CD14-positive monocyte (primary cell): ENCODE measurements around the gene CPT1A. TPM values are rescaled to one million over a fixed set of nuclear protein-coding genes. Genes with fewer than 3 reads are reported as not detected.
A peak's percentile ranks its signal among the peaks of the same experiment; 100 is the strongest.

Experiments
- DNase-seq, 3 donors: peaks; one replicate each; pipeline ENCODE4 v3.0.0-alpha.2; 2011 to 2022
- H2AFZ ChIP-seq: 2 replicates; pipeline ENCODE4 v1.6.0; 2012; ENCODE audit warnings: mild to moderate bottlenecking, low read depth, low read length, inconsistent platforms; ENCODE audit not compliant: insufficient read depth, poor library complexity, severe bottlenecking
- H3K27ac ChIP-seq, 2 donors: 1 replicate in 1 of 2; 2 replicates in 1 of 2; pipeline ENCODE4 v1.5.1; 2012 to 2013; ENCODE audit warnings: low read length in 2 of 2, control low read depth in 1 of 2, inconsistent platforms in 1 of 2, low read depth in 1 of 2, mild to moderate bottlenecking in 1 of 2
- H3K27me3 ChIP-seq, 2 donors: one replicate each; pipeline versions ENCODE4 v1.6.0 to v1.6.1; 2011 to 2013; ENCODE audit warnings: low read length in 2 of 2; ENCODE audit not compliant: control insufficient read depth in 2 of 2, insufficient read depth in 2 of 2
- H3K36me3 ChIP-seq, 2 donors: replicated peaks in 1 of 2; 1 replicate in 1 of 2; 2 replicates in 1 of 2; pipeline versions ENCODE4 v1.5.1 to v1.6.1; 2012 to 2013; ENCODE audit warnings: low read length in 2 of 2, control low read depth in 1 of 2, inconsistent platforms in 1 of 2, mild to moderate bottlenecking in 1 of 2; ENCODE audit not compliant: insufficient read depth in 2 of 2, control insufficient read depth in 1 of 2
- H3K4me1 ChIP-seq, 2 donors: 1 replicate in 1 of 2; 2 replicates in 1 of 2; pipeline versions ENCODE4 v1.5.1 to v1.6.1; 2012 to 2013; ENCODE audit warnings: low read length in 2 of 2, control low read depth in 1 of 2, inconsistent platforms in 1 of 2, mild to moderate bottlenecking in 1 of 2, moderate library complexity in 1 of 2; ENCODE audit not compliant: insufficient read depth in 2 of 2, control insufficient read depth in 1 of 2
- H3K4me2 ChIP-seq: replicated peaks from 2 replicates; pipeline ENCODE3; 2012; ENCODE audit warnings: low read length, moderate library complexity, mild to moderate bottlenecking; ENCODE audit not compliant: poor library complexity, severe bottlenecking; ENCODE audit errors: extremely low read depth
- H3K4me3 ChIP-seq, 3 experiments: fragments of 200-600 bp in 1 of 3; sonication (generic) in 1 of 3; replicated peaks in 1 of 3; 1 replicate in 2 of 3; 2 replicates in 1 of 3; pipeline ENCODE4 v1.5.1; 2011 to 2013; ENCODE audit warnings: low read length in 3 of 3, mild to moderate bottlenecking in 3 of 3, control low read depth in 2 of 3, low read depth in 2 of 3, inconsistent platforms in 1 of 3, moderate library complexity in 1 of 3
- H3K79me2 ChIP-seq: 2 replicates; pipeline ENCODE4 v1.6.0; 2012; ENCODE audit warnings: mild to moderate bottlenecking, control low read depth, inconsistent platforms, low read length, moderate library complexity; ENCODE audit not compliant: insufficient read depth
- H3K9ac ChIP-seq: 2 replicates; pipeline ENCODE4 v1.6.0; 2017; ENCODE audit warnings: low read length, mild to moderate bottlenecking; ENCODE audit not compliant: insufficient read depth, poor library complexity, severe bottlenecking
- H3K9me3 ChIP-seq, 2 donors: replicated peaks in 1 of 2; 1 replicate in 1 of 2; 2 replicates in 1 of 2; pipeline versions ENCODE4 v1.5.1 to v1.6.1; 2012 to 2013; ENCODE audit warnings: low read length in 2 of 2, control low read depth in 1 of 2; ENCODE audit not compliant: control insufficient read depth in 1 of 2, insufficient read depth in 1 of 2
- H4K20me1 ChIP-seq: 2 replicates; pipeline ENCODE4 v1.6.0; 2012; ENCODE audit warnings: mild to moderate bottlenecking, low read length, control low read depth, moderate library complexity; ENCODE audit not compliant: insufficient read depth
- H3K27ac Mint-ChIP-seq, 7 donors: one replicate each; pipeline ENCODE4 v1.8.0; 2020; ENCODE audit warnings: mild to moderate bottlenecking in 7 of 7, mixed read lengths in 7 of 7, moderate library complexity in 6 of 7, inconsistent platforms in 2 of 7
- H3K27me3 Mint-ChIP-seq, 3 donors: one replicate each; pipeline ENCODE4 v1.8.0; 2021 to 2022; ENCODE audit warnings: low read depth in 3 of 3, mild to moderate bottlenecking in 3 of 3, mixed read lengths in 3 of 3, moderate library complexity in 3 of 3, inconsistent platforms in 1 of 3
- H3K36me3 Mint-ChIP-seq, 2 donors: one replicate each; pipeline ENCODE4 v1.8.0; 2020; ENCODE audit warnings: mixed read lengths in 2 of 2, inconsistent platforms in 1 of 2, mild to moderate bottlenecking in 1 of 2
- H3K4me1 Mint-ChIP-seq: one replicate; pipeline ENCODE4 v1.8.0; 2020; ENCODE audit warnings: mild to moderate bottlenecking, mixed read lengths
- H3K4me3 Mint-ChIP-seq, 2 donors: one replicate each; pipeline ENCODE4 v1.8.0; 2020; ENCODE audit warnings: mild to moderate bottlenecking in 2 of 2, mixed read lengths in 2 of 2, moderate library complexity in 1 of 2
- H3K9me3 Mint-ChIP-seq, 7 donors: one replicate each; pipeline ENCODE4 v1.8.0; 2020 to 2022; ENCODE audit warnings: mixed read lengths in 7 of 7, mild to moderate bottlenecking in 6 of 7, moderate library complexity in 6 of 7, inconsistent platforms in 2 of 7
- WGBS: methylation state at CpG from one replicate; pipeline ENCODE4 v1.1.5; 2013; ENCODE audit warnings: missing lambda C conversion rate; ENCODE audit not compliant: insufficient coverage; 5-methylcytosine and 5-hydroxymethylcytosine counted together
- intact Hi-C, 2 donors: fragments of 100-400 bp; cut with micrococcal nuclease; formaldehyde crosslinking; loops; one replicate each; pipeline versions ENCODE4 v1.15.0 to v1.15.1; 2023
- polyA plus RNA-seq, 3 donors: library from polyadenylated mRNA; depleted of rRNA in 1 of 3; unstranded in 2 of 3; stranded (reverse) in 1 of 3; fragments of 300-500 nt in 2 of 3; fragments of >200 nt in 1 of 3; fragmentation: Illumina TruSeq in 2 of 3; gene quantifications; 1 replicate in 2 of 3; 2 replicates in 1 of 3; pipeline ENCODE4 v1.2.3, GENCODE V29; 2012 to 2021
- TF ChIP-seq, protein P1 (sequence below): fragments of 200-600 bp; IDR thresholded peaks from one replicate; pipeline ENCODE4 v1.8.0; 2022; ENCODE audit warnings: antibody characterized with exemption, mild to moderate bottlenecking

Gene CPT1A
- polyA plus RNA-seq, 3 donors, result 5.6 to 42.5 (median 7.0) TPM

DNA sequence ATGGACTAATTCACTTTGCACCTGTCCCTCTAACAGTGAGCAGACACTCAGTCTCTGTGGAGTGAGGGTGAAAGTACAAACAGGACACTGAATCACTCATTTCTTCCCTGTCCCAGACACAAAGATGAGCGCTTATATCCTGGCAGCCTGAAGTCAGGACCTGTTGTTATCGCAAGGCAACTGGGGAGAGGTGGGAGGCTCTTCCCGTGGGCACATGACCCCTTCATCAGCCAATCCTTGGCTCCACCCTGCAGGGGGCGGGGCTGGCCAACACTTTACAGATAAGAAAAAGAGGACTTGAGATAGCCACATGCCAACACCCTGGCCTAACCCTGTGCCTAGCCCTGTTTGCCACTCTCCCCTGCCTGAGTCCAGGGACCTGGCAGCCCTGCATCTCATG is 60.9 kb downstream of the CPT1A start:
- TF ChIP-seq, protein P1, sequence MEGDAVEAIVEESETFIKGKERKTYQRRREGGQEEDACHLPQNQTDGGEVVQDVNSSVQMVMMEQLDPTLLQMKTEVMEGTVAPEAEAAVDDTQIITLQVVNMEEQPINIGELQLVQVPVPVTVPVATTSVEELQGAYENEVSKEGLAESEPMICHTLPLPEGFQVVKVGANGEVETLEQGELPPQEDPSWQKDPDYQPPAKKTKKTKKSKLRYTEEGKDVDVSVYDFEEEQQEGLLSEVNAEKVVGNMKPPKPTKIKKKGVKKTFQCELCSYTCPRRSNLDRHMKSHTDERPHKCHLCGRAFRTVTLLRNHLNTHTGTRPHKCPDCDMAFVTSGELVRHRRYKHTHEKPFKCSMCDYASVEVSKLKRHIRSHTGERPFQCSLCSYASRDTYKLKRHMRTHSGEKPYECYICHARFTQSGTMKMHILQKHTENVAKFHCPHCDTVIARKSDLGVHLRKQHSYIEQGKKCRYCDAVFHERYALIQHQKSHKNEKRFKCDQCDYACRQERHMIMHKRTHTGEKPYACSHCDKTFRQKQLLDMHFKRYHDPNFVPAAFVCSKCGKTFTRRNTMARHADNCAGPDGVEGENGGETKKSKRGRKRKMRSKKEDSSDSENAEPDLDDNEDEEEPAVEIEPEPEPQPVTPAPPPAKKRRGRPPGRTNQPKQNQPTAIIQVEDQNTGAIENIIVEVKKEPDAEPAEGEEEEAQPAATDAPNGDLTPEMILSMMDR, result no peak
- H3K9me3 ChIP-seq, result no peaks in the 10 kb centered on the region
- DNase-seq, result no peak
- WGBS, result 100% methylated on average over 1 of the region's 4 CpGs
- H3K36me3 ChIP-seq, result peaks cover 88 to 100% of the 10 kb centered on the region in 2 donors
- Mint-ChIP-seq H3K36me3 (peaks cover 82 to 99% of the 10 kb centered on the region in 2 donors), H3K27me3 (peaks cover 0 to 2% (median 0%) of the 10 kb centered on the region in 3 donors), H3K27ac (peak overlapping the region in 3 of 7 donors; percentile 1 to 16 (median 11)), H3K4me1 (no peaks in the 10 kb centered on the region), H3K9me3 (no peaks in the 10 kb centered on the region), H3K4me3 (no peak overlapping the region)
- no peak overlapping the region for H3K4me2 ChIP-seq
- H2AFZ ChIP-seq, result no peak overlapping the region
- H4K20me1 ChIP-seq, result peaks cover 3% of the 10 kb centered on the region
- no peak overlapping the region for H3K4me3 ChIP-seq
- no peaks in the 10 kb centered on the region for H3K27me3 ChIP-seq
- no peaks in the 10 kb centered on the region for H3K4me1 ChIP-seq
- H3K9ac ChIP-seq, result no peak overlapping the region
- no peak overlapping the region for H3K27ac ChIP-seq
- intact Hi-C loops, result no loop called here
- H3K79me2 ChIP-seq, result no peaks in the 10 kb centered on the region

DNA sequence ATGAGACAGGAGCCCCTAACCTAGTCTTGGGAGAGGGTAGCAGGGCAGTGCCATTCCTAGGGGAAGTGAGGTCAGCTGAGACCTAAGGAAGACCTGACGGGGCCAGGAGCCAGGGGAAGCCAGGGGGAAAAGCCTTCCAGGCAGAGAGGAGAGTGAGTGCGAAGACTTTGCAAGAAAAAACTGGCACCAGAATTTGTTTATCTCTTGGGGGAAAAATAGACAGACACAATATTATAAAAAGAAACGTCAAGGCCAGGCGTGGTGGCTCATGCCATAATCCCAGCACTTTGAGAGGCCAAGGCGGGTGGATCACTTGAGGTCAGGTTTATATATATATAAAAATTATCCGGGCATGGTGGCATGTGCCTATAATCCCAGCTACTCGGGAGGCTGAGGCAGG is 63.5 kb downstream of the CPT1A start:
- intact Hi-C loops, result no loop called here
- 100% methylated on average over 5 of the region's 7 CpGs for WGBS
- Mint-ChIP-seq H3K27me3 (no peaks in the 10 kb centered on the region), H3K4me1 (no peaks in the 10 kb centered on the region), H3K27ac (no peak overlapping the region), H3K36me3 (peaks cover 85 to 99% of the 10 kb centered on the region in 2 donors), H3K9me3 (no peaks in the 10 kb centered on the region), H3K4me3 (no peak overlapping the region)
- Histone ChIP-seq H3K27ac (no peak overlapping the region), H3K9me3 (no peaks in the 10 kb centered on the region), H3K4me3 (no peak overlapping the region), H3K27me3 (no peaks in the 10 kb centered on the region), H3K9ac (no peak overlapping the region), H2AFZ (no peak overlapping the region), H3K4me2 (no peak overlapping the region), H3K36me3 (peaks cover 88 to 100% of the 10 kb centered on the region in 2 donors), H4K20me1 (peaks cover 8% of the 10 kb centered on the region), H3K79me2 (no peaks in the 10 kb centered on the region), H3K4me1 (no peaks in the 10 kb centered on the region)
- no peak for DNase-seq
- TF ChIP-seq, protein P1, result no peak
